Omental fat pad (tissue), 4 donors: ENCODE data around the gene ADGRG6. TPM values are rescaled to one million over a fixed set of nuclear protein-coding genes. Genes with fewer than 3 reads are reported as not detected.

Source experiments
- ATAC-seq: fragments of 150-250 bp; one replicate; pipeline ENCODE4 v1.9.1; 2016; ENCODE audit warnings: mild to moderate bottlenecking, moderate library complexity; ENCODE audit not compliant: low FRiP score
- DNase-seq: peaks from one replicate; pipeline ENCODE4 v3.0.0-alpha.2; 2019; ENCODE audit warnings: low spot score
- total RNA-seq, 4 donors: library from RNA; depleted of rRNA; stranded (reverse); fragments of >200 nt; gene quantifications; one replicate each; pipeline ENCODE4 v1.1.0, GENCODE V29; 2016
- TF ChIP-seq, protein P1 (sequence below), 3 donors: fragments of 450-650 bp; IDR thresholded peaks; one replicate each; pipeline ENCODE4 v1.5.1; 2016 to 2017; ENCODE audit warnings: antibody characterized with exemption in 3 of 3, mild to moderate bottlenecking in 3 of 3, moderate library complexity in 2 of 3

Gene ADGRG6
- total RNA-seq, 4 donors from 2014 or later: 28.5 to 68.6 (median 42.7) TPM

- no peak for ATAC-seq
- no peak for DNase-seq
- TF ChIP-seq, protein P1, sequence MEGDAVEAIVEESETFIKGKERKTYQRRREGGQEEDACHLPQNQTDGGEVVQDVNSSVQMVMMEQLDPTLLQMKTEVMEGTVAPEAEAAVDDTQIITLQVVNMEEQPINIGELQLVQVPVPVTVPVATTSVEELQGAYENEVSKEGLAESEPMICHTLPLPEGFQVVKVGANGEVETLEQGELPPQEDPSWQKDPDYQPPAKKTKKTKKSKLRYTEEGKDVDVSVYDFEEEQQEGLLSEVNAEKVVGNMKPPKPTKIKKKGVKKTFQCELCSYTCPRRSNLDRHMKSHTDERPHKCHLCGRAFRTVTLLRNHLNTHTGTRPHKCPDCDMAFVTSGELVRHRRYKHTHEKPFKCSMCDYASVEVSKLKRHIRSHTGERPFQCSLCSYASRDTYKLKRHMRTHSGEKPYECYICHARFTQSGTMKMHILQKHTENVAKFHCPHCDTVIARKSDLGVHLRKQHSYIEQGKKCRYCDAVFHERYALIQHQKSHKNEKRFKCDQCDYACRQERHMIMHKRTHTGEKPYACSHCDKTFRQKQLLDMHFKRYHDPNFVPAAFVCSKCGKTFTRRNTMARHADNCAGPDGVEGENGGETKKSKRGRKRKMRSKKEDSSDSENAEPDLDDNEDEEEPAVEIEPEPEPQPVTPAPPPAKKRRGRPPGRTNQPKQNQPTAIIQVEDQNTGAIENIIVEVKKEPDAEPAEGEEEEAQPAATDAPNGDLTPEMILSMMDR (IDR thresholded peaks at IDR 0.05): no peak
Observed at GRCh38 chr6:142297605-142297995, 4.2 kb upstream of the ADGRG6 start.

GRCh38 chr6:142297996-142298753 is 3.6 kb upstream of the ADGRG6 start:
- no peak for ATAC-seq
- TF ChIP-seq, protein P1 (IDR thresholded peaks at IDR 0.05): no peak
- no peak for DNase-seq

GRCh38 chr6:142300302-142300701 is 1.5 kb upstream of the ADGRG6 start:
- TF ChIP-seq, protein P1 (IDR thresholded peaks at IDR 0.05): no peak
- DNase-seq: no peak
- ATAC-seq: no peak

- TF ChIP-seq, protein P1 (IDR thresholded peaks at IDR 0.05): no peak
- DNase-seq (peak; percentile 81), ATAC-seq (peak; percentile 89)
Observed at GRCh38 chr6:142300758-142301650, 803 bp upstream of the ADGRG6 start.

DNA sequence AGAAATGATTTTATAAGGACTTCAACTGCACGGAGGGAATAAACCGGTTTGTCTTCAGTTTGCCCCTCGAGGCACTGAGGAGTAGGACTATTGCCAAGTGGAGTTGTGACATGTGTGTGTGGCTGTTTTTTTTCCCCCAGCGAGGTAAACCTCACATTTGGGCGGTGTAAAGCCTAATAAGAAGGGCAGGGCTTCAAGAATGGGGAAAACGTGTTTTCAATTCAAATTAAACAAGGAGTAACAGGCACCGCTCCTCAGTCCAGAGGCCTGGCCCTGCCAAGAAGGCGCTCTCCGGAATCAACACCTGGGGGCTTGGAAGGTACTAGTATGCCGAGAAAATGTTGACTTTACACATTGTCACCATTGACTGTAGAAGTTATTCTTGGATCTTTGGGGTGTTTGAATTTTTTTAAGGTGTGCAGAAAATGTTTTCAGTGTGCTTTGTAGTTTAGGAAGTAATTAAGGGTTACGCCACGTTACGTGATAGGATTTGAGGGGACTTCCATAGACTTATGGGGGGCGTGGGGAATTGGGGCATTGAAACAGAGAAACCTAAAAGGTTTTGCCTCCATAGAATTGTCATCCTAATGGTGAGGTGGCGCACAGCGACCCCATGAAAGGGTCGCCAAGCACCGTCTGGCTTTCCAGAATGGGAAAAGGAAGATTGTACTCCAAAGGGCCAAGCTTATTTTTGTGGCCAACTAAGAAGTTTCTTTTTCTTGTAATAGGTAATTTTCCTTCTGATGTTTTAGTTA is 791 bp downstream of the ADGRG6 start:
- ATAC-seq (no peak), DNase-seq (no peak)
- TF ChIP-seq, protein P1 (IDR thresholded peaks at IDR 0.05): no peak

DNA sequence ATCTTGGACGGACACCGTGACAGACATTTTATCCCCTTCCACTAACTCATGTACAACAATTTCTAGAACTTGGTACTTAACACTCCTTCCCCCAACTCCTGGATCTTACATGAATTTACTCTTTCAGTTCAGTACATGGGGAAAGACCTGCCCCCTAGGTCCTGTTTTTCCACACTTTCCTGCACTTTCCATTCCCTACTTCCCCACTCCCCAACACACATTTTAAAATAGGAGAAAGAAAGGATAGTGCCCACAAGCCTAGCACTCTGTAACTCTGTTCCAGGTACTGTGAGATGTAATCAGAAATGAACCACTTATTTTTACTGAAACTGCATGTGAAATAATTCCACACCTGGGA is 1.3 kb downstream of the ADGRG6 start:
- ATAC-seq (no peak), DNase-seq (no peak)
- TF ChIP-seq, protein P1 (IDR thresholded peaks at IDR 0.05): no peak
